HG03108 (cell line): ENCODE results near the gene NADK2.
"Not testable (repeated sequence)": the region's sequence is repeated elsewhere in the genome, so short reads cannot be mapped to it uniquely, and the experiment has no call there.

ENCODE experiments used
- ATAC-seq: cut with Tn5 transposase; IDR thresholded peaks from one replicate; pipeline ENCODE4 v1.9.1; 2021; ENCODE audit warnings: moderate library complexity; ENCODE audit not compliant: unreplicated experiment

The NADK2 gene, protein sequence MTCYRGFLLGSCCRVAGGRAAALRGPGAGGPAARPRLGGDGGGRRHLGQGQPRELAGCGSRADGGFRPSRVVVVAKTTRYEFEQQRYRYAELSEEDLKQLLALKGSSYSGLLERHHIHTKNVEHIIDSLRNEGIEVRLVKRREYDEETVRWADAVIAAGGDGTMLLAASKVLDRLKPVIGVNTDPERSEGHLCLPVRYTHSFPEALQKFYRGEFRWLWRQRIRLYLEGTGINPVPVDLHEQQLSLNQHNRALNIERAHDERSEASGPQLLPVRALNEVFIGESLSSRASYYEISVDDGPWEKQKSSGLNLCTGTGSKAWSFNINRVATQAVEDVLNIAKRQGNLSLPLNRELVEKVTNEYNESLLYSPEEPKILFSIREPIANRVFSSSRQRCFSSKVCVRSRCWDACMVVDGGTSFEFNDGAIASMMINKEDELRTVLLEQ

DNA sequence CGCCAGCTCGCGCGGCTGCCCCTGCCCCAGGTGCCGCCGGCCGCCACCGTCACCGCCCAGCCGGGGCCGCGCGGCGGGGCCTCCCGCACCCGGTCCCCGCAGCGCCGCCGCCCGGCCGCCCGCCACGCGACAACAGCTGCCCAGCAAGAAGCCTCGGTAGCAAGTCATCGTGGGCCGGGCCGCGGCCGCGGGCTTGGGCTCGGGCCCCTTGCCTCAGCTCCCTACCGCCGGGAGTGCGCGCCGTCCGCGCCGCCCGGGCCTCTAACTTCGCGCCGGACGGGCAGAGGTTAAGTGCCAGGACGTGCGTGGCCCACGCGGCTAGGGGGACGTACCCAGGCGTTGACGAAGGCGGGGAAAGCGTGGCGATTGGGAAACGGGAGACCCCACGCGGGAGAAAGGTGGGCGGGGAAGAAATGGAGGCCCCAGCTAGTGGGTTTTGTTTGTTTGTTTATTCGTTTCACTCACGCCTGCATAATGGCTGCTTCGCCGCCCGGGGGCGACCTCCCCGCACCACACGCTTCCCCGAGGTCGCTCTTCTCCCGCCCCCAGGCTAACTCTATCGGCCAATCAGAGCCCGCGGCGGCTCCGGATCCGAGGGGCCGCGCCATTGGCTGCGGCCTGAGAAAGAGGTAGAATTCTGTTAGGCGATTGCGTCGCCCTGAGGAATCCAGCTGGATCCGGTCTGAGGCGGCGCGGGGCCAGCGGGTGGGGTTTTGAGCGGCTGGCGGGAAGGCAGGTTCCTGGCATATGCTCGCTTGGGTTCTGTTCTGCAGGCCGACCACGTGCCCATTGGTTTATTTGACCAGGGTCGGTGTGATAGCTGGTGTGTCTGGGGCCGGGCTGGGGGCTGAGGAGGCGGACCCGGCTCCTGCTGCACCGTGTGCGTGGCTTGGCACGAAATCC, at the start of gene NADK2:
Gene NADK2 (minus strand): TSS at position 295 of the 903 bp plus-strand sequence. CDS start 127 bp downstream, at position 168.
- peak; percentile 83 for ATAC-seq

DNA sequence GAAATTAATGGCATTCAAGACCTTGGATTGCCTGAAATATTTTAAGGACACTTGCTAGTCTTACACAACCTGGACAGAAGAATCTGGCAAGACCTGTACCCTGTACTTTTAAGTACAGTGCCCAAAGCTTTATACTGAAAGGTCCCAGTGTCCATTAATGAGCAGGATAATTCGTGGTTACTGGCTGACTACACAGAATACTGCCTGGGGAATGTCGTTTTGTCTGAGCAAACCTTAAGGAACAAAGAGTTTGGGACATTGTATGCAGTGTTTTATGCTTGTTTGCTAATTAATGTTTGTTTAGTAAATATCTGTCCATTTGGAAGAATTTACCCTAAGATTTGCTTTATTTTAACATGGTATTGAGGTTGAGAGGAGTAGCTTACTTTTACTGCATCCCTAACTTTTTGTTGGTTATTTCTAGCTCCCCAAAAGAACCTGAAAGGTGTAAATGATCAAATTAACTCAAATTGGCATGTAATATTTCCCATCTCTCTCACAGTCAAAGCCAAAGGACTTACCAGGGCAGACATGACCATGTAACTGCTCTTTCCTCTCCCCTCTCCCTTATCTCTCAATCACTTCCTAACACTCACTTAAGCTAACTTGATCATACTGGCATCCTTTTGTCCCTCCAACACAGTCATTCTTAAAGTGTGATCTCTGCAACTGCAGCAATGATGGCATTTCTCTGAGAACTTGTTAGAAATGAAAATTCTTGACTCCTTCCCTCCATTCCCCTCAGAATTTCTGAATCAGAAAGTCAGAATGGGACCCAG, 44.3 kb upstream of the NADK2 start:
- no peak for ATAC-seq

DNA sequence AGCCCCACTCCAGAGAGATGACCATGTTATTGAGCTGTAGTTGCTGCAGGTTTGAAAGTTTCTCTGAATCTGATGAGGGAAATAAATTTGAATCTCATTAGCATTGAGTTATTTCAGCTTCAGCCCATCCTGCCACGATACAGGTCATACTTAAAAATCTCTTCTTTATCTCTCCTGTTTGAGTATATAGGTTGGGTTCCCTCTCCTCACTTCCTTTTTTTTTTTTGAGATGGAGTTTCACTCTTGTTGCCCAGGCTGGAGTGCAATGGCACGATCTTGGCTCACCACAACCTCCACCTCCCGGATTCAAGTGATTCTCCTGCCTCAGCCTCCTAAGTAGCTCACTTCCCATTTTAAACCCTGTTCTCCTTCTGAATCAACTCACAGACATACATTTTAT, 42.0 kb upstream of the NADK2 start:
- not testable (repeated sequence) for ATAC-seq

DNA sequence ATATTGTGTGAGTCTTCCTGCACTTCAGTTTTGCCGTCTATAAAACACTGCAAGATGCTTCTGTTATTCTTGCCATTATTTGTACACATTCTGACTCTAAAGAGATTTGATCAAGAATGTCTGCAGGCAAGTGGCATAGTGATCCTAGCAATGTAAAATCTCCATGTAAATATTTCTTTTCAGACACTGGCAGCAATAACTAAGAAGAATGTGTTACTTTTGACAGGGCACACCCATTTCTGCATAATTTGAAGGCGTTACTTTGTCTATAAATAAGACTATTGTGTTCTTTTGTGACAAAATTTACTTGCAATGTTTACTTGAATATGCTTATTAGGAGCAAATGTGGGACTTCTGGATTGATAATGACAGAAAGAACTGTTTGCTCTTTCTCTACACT, 39.9 kb upstream of the NADK2 start:
- ATAC-seq, result no peak

DNA sequence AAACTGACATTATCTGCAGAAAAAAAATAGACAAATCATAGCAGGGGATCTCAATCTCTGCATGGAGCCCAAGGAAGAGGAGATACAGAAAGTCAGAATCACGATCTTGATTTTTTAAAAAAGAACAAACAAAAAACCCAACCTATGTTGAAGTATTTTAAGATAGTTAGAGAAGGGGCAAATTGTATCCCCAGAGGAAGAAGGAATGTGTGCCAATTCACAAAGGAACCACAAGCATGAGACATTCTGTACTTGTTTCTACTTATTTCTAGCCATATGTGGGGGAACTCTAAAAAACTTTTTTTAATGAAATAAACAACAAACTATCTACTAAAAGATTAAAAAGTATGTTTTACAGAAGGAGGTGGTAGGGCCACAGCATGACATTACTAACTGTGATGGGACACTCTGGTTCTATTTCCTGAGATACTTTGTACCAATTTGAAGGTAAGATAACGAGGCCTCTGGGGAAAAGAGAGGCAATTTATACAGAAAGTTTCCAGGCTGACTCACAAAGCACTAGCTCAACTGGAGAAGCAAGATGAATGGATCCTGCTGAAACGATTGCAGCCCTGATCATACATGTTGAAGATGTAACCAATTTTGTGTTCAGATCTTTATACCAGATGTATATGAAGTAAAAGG, 37.5 kb upstream of the NADK2 start:
- no peak for ATAC-seq

DNA sequence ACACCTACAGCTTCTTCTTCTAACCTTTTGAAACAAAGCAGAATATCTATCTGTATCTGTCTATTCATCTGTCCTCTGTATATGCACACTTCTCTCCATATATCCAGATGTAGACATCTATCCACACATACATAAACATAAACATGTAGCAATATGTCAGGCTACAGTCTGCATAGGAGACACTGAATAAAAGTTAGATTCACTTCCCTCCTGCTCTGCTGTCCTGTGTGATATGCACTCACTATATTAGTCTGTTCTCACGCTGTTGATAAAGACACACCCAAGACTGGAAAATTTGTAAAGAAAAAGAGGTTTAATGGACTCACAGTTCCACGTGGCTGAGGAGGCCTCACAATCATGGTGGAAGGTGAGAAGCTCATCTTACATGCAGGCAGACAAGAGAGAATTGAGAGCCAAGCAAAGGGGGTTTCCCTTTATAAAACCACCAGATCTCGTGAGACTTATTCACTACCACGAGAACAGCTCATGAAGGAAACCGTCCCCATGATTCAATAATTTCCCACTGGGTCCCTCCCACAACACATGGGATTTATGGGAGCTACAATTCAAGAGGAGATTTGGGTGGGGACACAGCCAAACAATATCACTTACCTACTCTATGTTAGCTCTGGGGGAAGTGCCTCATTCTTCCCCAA, 35.9 kb upstream of the NADK2 start:
- no peak for ATAC-seq

DNA sequence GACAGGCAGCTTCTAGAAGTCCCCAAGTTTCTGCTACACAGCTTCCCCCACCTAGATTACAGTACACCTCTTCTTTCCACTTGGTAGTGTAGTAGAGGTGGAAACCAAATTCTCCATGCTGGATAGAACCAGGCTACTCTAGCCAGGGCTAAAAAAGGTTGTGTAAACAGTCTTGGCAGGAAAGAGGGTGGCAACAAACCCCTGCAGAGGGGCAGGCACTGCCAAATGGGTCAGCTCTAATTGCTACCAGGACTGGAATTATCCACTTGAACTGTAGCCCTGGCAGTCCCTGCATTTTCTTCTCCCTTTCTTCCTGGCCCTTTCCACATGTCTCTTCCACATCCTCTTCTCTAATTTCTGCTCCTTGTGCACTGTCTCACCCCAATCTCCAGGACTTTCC, 35.1 kb upstream of the NADK2 start:
- ATAC-seq, result no peak

DNA sequence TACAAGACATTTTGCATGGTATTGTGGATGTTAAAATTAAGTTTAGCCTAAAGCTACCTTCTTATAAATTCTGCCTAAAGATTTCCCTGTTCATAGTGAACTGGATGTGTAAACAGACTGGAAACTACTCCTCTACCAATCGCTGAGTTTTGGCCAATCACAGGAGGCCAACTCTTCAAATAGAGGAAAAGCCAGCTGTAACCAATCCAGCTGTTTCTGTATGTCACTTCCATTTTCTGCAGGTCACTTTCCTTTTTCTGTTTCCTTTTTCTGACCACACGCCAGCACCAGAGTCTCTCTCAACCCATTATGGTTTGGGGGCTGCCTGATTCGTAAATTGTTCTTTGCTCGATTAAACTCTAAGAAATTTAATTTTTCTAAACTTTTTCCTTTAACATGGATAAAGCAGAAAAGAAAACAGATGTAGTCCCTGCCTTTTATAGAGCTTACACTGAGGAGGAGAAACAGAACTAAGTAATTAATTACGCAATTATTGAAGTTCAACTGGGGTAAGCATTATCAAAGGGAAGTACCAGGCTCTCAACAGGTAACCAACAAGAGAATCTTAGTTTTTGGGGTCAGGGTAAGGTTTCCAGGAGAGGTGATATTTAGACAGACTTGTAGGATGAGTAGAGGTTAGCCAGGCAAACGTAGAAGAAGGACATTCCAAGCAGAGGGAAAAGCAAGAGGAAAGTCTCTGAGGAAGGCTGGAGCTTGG, 32.2 kb upstream of the NADK2 start:
- no peak for ATAC-seq

DNA sequence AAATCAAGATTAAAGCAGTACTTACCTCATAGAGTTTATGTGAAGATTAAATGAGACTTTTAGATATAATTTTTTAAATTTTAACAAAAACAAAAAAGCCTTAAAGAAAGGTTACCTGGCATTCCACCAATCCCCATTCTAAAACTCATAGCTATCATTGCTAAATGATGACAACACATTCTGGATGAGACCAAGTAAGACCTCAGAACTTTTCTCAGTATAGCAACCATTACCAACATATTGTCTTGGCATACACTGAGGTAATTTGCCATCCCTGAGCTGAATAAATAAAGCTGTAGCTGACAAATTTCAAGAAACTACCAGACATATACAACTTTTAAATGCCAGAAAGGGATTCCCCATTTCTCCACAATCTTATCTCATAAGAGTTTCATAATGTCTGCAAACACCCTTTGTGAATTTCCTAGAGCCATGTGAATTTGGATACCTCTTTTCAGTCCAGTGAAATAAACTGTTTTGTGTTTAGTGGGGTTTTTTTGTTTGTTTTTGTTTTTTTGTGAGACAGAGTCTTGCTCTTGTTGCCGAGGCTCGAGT, 30.5 kb upstream of the NADK2 start:
- no peak for ATAC-seq

DNA sequence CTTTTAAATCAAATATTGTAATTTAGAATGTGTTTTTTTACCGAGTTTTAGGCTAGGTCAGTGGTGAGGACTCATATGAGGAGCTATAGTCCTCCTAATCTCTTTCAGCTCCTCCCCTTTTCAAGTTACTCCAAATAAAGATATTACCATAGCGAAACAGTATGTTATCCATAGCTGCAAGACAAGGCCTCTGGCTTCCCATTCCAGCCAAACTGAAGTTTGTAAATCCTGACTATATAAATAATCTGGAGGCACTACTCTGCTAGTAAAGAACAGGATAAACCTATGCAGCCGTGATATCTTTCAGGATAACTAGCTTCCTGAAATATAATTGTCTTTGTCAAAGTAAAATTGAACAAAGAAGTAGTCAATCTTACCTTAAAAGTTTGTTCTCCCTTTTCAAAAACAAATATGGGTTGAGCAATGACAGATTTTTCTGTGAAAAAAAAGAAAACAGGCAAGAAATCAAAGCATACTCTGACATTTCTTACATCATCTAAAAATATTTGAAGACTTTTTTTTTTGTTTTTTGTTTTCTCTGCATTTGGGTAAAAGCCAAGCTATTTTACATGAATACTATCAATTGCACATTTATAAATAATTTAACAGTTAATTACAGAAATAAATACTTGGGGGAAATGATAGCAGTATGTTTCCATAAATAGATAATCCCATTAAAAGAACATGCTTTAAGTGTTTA, 29.3 kb upstream of the NADK2 start:
- ATAC-seq, result no peak

DNA sequence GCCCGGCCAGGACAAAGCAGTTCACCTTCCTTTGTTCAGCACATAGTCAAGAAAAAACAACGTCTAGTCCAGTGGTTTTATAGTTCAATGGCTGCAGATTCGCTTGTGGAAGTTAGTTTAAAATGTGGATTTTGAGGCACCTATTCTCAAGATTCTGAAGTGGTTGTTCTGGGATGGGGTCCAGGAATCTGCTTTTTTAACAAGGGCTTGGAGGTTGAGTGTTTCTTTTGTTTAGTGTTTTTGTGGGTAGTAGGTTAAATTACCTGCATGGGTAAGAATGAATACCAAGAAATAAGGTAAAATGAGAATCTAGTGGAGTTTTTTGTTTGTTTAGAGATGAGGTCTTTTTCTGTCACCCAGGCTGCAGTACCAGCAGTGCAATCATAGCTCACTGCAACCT, 28.4 kb upstream of the NADK2 start:
- ATAC-seq, result no peak

DNA sequence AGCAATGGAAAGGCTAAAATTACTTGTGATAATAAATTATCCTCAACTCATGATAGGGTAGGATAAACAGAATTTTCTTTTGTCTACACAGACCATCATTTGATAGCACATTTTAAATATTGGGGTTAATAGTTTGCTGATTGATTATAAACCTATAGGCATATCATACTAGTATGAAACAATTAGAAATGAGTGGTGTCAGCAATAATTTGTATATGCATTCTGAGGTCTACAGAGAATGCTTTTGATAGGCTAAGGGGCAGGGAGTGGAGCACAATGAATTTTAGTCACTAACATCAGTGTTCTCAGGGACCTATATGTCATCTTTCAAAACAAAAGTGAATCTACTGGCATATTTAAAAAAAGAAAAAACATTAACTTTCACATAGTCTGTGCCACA, 27.8 kb upstream of the NADK2 start:
- ATAC-seq, result no peak

DNA sequence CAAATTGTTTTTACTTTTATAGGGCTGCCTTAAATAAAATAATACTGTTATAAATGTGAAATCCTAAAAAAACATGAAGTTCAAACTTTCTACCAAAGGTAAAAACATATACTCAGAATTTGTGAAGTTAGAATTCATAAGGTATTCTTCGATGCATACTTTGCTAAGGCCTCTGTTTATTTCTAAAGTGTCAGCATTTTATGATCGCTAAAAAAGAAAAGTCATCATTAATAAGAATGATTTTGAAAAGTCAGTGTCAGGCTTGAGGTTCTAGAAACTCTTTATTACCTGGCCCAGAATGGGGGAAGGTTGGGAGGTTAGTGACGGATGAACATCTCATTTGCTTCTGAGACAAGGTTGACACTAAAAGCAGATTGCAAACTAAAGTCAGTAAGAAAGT, 26.2 kb upstream of the NADK2 start:
- no peak for ATAC-seq

DNA sequence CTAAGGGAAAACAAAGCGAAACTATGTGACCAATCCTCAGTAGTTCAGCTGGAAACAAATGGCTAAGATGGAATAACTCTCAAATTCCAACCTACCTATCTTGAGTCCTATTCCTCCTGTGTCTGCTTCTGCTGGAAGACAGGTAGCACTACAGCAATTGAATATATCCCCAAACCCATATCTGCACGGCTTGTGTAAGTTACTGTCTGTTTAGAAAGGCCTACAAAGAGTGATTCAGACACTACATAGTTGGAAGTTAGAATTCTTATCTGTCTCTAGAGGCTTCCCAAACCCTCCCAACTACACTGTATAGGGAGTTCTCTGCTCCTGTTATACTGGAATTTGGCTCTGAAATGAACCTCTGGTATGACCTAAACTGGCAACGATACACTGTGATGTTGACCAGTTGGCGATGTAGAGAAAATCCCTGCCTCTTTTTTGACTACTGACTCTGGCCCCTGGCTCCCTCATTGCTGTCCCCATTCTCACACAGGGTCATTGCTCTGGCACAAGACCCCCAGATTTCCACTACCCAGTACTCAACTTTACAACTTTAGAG, 22.6 kb upstream of the NADK2 start:
- no peak for ATAC-seq

DNA sequence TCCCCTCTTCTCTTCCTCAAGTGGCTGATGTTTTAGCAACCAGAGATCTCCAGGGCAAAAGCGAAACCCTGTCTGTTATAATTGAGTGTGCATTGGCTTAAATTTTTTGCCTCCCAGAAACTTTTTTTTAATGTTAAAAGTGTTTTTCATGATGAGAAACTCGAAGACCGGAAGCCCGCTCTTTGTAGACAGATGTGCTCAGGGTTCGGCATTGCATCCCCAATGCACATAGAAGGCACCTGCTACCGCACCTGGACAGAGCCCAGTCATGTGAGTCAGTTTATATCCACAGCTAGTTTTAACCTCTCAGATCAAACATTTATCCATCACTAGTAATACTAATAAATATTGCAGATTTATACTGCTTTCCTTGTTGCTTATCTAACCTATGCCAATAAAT, 19.5 kb upstream of the NADK2 start:
- ATAC-seq, result no peak

DNA sequence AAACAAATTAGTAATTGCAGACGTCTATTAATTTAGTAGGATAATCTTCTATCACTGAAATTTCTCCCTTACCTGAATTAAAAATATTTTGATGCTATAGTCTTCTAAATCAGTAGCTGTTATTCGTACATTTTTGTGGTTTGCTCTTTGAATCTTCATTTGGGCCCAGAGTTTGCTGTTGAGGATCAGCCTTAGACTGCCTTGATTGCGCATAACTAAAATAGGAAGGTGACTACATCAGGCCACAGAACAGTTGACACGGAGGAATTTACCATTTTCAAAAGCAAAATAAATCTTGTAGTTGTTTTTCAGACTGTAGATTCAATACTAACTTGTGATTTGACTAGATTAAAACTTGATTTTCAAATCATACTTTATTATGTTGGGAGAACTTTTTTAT, 11.8 kb upstream of the NADK2 start:
- no peak for ATAC-seq

DNA sequence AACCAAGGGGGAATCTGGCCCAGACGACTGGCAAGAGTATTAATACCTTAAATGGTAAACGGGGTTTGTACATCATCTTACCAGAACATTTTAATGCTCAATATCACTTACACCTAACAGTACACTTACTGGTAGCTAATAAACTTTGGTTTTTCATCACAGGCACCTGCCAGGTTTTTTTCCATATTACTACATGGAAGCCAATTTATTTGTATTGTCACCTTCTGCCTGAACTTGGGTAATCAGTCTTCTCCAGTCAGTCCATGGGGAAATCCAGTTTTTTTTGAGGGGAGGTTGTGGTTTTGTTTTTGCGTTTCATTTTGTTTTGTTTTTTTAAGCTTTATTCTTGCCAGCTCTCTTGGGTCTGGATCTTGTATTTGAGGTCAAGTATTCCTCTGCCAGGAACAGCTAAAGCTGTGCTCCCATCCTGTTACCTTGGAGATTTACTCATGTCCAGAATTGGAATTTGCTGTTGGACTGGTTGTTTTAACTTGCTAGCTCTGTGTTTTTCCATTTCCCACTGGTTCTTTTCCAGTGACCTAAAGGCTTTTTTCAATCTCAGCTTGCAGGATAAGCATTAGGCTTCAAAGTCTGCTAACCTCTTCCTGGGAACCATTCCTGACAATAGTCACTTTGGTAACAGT, 11.1 kb upstream of the NADK2 start:
- ATAC-seq, result no peak

DNA sequence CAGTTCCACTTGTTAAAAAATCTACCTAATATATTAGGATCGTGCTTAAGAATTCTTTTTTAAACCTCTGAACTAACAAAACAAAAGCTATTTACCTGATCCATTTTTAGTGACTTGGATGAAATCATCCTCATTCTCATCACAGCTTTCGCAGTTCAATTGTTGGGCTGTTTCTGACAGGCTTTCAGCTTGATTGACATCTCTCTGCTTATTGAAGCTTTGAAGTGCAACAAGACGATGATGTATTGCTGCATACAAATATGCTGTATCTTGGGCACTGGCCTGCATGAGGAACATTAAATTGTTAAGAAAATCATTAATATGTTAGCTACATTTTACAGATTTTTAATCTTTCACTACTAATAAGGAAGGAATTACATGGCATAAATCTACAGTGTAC, 9.5 kb upstream of the NADK2 start:
- no peak for ATAC-seq
